ENCODE results near the gene DDX3Y. TPM values are rescaled to one million over a fixed set of nuclear protein-coding genes. Genes with fewer than 3 reads are reported as not detected.

Gene DDX3Y
- polyA plus RNA-seq, 1 experiment: 44.8 TPM

Other genes with a start within 250 kb of the DDX3Y start
- gene USP9Y, start 203.6 kb upstream of the DDX3Y start, polyA plus RNA-seq (2011; rRNA removed): 38.8 and 51.8 TPM in 2 replicates

Data from AG04450 (cell line).